Keratinocyte (primary cell): ENCODE results near the gene TOPAZ1.

ENCODE experiments used
- CTCF ChIP-seq, 3 experiments: IDR thresholded peaks in 1 of 3; conservative IDR thresholded peaks in 1 of 3; optimal IDR thresholded peaks in 1 of 3; 2 replicates in 2 of 3; 3 replicates in 1 of 3; pipeline versions ENCODE3 to v1.5.1; 2011; ENCODE audit warnings: low read length in 3 of 3, mild to moderate bottlenecking in 3 of 3, moderate library complexity in 2 of 3, control low read depth in 1 of 3, inconsistent platforms in 1 of 3; ENCODE audit not compliant: insufficient read depth in 2 of 3; ENCODE audit errors: extremely low read depth in 1 of 3
- EZH2 ChIP-seq: IDR thresholded peaks from one replicate; pipeline ENCODE4 v1.6.1; 2012; ENCODE audit warnings: inconsistent platforms, mild to moderate bottlenecking, low read length, moderate library complexity

GRCh38 chr3:44343421-44343820 lies 101.7 kb downstream of the TOPAZ1 start:
- TF ChIP-seq CTCF (optimal IDR thresholded peaks at IDR 0.05 in 1 of 3, IDR thresholded peaks at IDR 0.05 in 1 of 3, conservative IDR thresholded peaks at IDR 0.05 in 1 of 3; ENCODE audit: extremely low read depth in 1 of 3, insufficient read depth in 2 of 3, low read length in 3 of 3): no peak
- no peak for TF ChIP-seq EZH2
